HG02678 (cell line): Measurements from ENCODE around the gene PAAF1.
"Not testable (repeated sequence)": the region's sequence is repeated elsewhere in the genome, so short reads cannot be mapped to it uniquely, and the experiment has no call there.

ENCODE experiments used
- ATAC-seq: cut with Tn5 transposase; IDR thresholded peaks from one replicate; pipeline ENCODE4 v1.9.1; 2021; ENCODE audit warnings: mild to moderate bottlenecking, moderate library complexity; ENCODE audit not compliant: unreplicated experiment

The PAAF1 gene

GRCh38 chr11:73880449-73880848 is 3.6 kb downstream of the PAAF1 start:
- not testable (repeated sequence) for ATAC-seq

DNA sequence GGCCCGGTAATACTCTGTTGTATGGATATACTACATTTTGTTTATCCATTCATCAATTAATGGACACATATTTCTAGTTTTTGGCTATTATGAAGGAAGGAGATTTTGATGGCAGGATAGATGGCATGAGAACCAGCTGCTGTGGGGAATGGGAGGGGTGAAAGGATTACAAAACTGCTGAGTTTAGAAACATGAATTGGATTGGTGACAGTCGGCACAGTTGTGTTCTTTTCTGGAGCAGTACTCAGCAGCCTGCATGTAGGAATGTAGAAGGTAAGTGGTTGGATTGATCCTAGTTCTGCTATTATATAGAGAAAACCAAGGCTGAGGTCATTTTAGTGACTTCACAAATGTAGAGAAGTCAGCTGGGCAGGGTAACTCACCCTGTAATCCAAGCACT is 7.1 kb downstream of the PAAF1 start:
- no peak for ATAC-seq

DNA sequence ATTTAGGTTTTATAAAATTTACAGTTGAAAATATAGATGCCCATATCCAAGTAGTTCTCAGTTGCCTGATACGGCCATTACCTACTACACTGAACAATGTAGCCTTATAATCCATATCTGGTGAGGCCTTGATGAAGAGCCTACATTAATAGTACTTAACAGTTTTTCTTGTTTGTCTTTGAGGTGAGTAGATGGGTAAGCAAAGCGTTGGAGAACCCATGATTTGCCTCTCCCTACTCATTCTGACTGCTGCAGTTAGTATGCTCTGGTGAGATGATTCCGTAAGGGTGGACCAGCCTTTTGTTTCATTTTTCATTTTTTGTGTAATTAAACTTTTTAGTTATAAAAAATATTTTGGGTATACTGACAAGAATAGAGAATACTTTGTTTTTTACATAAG is 11.4 kb downstream of the PAAF1 start:
- ATAC-seq: no peak

- ATAC-seq: no peak
Observed at GRCh38 chr11:73889019-73889418, 12.2 kb downstream of the PAAF1 start.

DNA sequence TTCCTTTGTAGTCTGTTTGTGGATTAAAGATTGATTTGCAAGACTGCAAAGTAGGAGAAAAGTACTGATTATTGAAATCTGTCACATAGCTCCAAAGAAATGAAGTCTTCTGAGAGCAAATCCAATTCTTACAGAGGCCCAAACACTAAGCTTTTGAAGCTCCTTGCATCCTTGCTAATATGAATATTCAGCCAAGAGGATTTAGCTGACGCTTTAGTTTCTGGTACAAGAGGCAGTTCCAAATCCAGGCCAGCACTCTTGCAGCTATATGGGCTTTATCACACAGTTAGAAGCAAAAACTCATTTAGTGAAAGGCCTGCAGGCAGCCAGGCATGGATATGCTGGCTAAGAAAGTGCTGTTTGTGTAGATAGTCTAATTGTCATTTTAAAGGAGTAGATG is 12.7 kb downstream of the PAAF1 start:
- no peak for ATAC-seq

GRCh38 chr11:73893041-73893440 is 16.2 kb downstream of the PAAF1 start:
- ATAC-seq: no peak

DNA sequence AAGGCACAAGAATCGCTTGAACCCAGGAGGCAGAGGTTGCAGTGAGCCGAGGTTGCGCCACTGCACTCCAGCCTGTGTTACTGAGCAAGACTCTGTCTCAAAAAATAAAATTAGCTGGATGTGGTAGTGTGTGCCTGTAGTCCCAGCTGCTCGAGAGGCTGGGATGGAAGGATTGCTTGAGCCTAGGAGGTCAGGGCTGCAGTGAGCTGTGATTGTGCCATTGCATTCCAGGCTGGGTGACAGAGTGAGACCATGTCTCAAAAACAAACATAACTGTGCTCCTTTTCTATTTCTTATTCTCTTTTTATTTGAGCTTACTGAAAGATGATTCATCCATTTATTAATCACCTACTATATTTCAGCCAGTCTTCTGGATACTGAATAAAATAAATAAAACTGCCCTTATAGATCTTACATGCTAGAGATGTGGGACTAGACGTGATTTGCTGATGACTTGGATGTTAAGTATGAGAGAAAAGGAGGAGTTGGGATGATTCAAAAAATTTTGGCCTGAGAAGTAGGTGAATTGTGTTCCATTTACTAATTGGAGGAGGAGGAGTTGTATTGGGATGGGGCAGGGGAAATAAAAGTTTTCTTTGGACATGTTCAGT is 18.0 kb downstream of the PAAF1 start:
- ATAC-seq: no peak

DNA sequence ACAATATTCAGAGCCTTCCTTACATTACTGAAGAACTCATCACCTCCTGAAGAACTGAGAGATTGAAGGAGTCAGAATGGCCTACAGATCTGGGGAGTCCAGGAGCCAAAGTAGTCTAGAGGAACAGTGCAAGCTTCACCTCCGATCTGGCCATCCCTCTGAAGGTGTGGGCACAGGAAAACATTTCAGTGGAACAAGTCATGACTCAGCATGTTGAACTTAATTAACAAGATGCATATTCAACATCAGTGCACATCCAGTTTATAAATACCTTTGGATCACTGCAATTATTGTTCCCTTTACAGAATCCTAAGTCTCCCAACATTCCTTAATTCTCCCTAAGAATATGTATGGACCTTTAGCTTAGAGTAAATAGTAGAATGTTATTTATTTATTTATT is 25.5 kb downstream of the PAAF1 start:
- ATAC-seq: no peak

DNA sequence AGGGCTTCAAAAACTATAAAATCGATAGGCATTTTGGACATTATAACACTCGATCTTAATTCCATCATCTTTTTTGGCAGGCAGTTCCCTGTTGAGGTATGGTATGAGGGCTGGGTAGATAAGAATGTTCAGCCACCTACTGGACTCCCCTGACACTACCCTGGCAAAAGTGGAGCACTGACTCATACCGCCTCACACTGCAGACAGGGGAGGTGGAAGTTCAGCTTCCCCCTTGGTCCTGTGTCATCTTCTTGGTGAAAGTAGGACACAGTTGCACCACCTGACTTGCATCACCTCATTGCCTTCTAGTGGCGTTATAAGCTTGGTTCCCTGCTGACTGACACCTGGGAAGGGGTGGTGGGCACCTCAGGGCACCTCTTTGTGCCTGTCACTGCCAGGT is 30.4 kb downstream of the PAAF1 start:
- ATAC-seq: no peak

- no peak for ATAC-seq
Observed at GRCh38 chr11:73912026-73912425, 35.2 kb downstream of the PAAF1 start.

GRCh38 chr11:73913472-73913871 is 36.7 kb downstream of the PAAF1 start:
- ATAC-seq: no peak

DNA sequence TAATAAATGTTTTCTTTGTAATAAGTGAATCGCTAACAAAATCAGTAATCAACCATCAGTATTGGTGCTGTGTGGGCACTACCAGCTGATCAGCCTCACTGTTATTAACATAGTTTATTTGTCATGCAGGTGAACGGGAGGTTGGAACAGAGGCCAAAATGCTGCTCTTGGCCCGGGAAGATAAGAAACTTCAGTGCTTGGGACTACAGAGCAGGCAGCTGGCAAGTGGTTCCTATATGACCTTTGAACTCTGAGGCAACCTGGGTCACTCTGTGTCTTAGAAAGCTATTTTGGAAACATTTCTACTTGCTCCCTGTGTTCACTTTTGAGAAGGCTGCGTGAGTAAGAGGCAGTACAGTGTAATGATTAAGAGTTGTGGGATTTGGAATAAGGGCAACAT is 37.5 kb downstream of the PAAF1 start:
- no peak for ATAC-seq

- ATAC-seq: no peak
Observed at GRCh38 chr11:73916435-73916834, 39.6 kb downstream of the PAAF1 start.

DNA sequence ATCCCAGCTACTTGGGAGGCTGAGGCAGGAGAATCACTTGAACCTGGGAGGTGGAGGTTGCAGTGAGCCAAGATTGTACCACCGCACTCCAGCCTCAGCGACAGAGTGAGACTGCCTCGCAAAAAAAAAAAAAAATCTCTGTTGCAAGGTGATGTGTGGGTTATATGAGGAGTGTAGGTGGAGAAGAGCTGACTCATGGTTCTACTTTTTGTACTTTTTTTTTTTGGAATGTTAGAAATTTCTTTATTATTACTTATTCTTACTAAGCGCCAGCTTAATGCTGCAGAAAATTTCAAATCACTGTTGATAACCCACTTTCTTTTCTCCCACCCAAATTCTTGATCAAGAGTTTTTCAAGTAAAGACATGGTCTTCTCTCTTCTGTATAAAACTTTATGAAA is 44.4 kb downstream of the PAAF1 start:
- ATAC-seq: no peak

DNA sequence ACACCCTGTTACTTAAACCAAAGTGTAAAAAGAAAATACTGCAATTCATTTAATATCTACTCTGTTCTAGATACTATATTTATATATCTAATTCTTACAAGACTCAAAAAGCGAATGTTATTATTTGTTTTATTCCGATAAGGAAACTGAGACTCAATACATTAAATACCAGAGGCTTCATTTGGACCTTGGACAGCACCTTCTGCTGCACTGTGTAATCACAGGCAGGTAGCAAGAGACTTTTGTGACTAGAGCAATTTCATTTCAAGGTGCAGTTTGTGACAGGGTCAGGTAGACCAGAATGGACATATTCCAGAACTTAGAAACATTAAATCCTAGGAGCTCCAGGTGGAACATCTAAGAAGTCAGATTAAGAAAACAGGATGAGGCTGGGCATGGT is 52.6 kb downstream of the PAAF1 start:
- no peak for ATAC-seq

DNA sequence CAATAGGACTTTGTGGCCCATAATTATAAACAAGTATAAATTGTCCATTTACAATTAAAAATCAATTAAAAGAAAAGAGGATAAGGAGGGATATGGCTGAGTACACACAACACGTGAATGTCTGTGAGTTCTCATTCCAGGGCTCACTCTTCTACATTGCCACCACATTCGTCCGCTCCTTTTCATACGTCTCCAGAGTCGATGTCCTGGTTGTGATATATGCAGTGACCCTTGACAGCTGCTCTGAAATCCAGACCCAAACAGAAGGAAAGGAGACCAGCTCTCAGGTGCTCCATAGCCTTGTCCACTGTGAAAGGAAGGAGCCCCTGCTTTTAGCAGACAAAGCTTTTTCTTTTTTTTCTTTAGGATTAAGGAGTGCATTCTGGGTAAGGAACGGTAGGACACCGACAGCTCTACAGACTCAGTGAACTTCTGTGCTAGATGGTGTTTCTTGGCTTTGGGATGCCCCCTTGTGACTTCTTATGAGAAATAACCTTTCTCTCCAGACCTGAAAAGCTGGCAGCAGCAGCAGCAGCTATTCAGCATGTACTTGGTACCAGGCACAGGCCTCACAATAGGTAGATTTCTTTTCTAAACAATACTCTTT is 54.3 kb downstream of the PAAF1 start:
- no peak for ATAC-seq

GRCh38 chr11:73931951-73932350 is 55.2 kb downstream of the PAAF1 start:
- no peak for ATAC-seq

DNA sequence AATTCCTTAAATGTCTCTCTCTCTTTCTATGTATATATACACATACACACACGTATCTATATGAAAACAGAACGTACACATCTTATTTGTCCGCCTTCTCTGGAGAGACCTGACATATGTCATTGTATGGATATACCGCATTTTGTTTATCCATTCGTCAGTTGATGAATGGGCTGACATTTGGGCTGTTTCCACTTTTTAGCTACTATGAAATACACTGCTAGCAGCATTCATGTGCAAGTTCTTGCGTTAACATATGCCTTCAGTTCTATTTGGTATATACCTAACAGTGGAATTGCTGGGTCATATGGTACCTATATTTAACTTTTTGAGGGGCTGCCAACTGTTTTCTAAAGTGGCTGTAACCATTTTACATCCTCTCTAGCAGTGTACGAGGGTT is 56.0 kb downstream of the PAAF1 start:
- no peak for ATAC-seq

GRCh38 chr11:73936047-73936446 is 59.2 kb downstream of the PAAF1 start:
- not testable (repeated sequence) for ATAC-seq

- ATAC-seq: no peak
Observed at GRCh38 chr11:73939096-73939495, 62.3 kb downstream of the PAAF1 start.

- ATAC-seq: no peak
Observed at GRCh38 chr11:73940801-73941570, 64.2 kb downstream of the PAAF1 start.

DNA sequence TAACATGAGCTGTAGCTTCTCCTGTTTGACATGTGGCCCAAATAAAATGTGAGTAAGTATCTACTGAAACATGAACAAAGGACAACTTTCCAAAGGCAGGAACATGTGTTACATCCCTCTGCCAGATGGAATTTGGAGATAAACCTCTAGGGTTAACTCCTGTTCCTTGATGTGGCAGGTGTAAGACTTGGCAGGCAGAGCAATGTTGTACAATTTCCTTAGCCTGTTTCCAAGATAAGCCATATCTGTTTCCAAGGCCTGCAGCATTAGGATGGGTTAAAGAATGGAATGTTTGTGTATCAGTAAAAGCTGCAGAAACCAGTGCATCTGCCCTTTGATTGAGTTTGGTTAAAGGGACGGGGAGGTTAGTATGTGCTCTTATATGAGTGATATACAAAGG is 65.2 kb downstream of the PAAF1 start:
- no peak for ATAC-seq
